Muscle of arm (tissue), 12 donors: ENCODE data around the gene AIMP1. TPM values are rescaled to one million over a fixed set of nuclear protein-coding genes. Genes with fewer than 3 reads are reported as not detected.
"Not testable (repeated sequence)": the region's sequence is repeated elsewhere in the genome, so short reads cannot be mapped to it uniquely, and the experiment has no call there.

Experiments
- DNase-seq: peaks from one replicate; pipeline ENCODE4 v3.0.0-alpha.2; 2013
- polyA plus RNA-seq, 12 donors: library from polyadenylated mRNA; unstranded; fragments of 120-200 nt; gene quantifications; one replicate each; pipeline ENCODE4 v1.2.1, GENCODE V29; 2013; ENCODE audit not compliant: insufficient read length in 12 of 12

The AIMP1 gene
- polyA plus RNA-seq, 12 donors: 41.3 to 59.7 (median 50.0) TPM; not detected in 1

DNA sequence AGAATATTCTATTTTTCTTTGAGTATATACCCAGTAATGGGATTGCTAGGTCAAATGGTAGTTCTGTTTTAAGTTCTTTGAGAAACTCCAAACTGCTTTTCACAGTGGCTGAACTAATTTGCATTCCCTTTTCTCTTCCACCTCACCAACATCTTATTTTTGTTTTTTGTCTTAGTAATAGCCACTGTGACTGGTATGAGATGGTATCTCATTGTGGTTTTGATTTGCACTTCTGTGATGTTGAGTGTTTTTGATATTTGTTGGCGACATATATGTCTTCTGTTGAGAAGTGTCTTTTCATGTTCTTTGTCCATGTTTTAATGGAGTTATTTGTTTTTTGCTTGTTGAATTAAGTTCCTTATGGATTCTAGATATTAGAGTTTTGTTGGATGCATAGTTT, 24.4 kb downstream of the AIMP1 start:
- DNase-seq: no peak

DNA sequence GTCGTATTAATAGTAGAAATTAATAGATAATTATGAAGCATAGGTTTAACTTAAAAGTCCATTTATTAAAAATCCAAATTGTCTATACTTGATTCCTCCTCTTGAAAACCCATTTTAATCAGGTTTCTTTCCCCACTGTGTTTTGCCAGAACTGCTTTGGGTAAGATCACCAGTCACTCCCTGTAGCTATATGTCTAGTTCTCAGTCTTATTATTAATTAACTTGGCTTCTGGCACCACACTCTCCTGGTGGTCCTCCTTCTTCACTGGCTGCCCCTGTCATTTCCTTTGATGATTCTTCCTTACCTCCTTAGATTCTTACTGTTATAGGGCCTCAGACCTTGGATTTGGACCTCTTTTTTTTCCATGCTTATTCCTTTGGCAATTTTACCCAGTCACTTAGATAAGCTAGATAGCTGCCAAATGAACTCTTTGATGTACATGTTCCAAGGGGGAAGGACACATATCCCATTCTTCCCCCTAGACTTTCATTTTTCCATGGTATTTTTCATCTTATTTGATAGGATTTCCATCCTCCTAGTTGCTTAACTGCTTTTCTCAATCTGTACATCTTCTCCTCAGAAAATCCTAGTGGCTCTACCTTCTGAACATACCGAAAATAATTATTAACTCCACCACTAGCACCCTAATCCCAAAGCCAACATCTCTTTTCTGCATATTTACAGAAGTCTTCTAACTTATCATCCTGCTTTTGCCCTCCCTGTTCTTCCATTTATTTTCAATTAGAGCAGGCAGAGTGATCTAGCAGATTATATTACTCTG, 27.7 kb downstream of the AIMP1 start:
- DNase-seq: no peak

DNA sequence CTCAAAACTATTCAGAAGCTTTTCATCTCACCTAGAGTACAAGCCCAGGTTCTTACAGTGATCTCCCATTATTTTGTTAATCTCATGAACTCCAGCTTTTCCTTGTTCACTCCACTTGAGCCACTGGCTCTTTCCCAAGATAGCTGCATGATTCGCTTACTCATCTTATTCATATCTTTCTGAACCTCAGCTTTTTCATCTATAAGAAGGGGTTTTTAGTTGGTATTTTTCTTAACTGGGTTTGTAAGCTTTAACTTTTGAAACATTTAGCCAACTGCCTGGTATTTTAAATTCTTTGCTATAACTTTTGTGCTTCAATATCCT, 28.3 kb downstream of the AIMP1 start:
- DNase-seq: no peak

DNA sequence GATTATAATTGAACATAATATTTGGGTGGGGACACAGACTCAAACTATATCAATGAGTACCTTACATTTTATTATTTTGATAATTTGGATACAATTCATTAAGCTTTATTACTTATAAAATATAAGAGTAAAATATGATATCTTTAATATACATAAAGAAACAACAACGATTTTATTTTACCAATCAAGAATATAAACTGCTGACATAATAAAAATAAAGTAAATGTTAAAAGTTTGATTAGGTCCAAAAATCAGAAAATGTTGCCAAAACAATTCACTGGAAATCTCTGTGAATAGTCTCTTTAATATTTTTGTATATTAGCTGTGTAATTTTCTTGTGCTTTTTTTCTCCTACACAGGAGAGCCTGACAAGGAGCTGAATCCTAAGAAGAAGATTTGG, 30.8 kb downstream of the AIMP1 start:
- DNase-seq: no peak

DNA sequence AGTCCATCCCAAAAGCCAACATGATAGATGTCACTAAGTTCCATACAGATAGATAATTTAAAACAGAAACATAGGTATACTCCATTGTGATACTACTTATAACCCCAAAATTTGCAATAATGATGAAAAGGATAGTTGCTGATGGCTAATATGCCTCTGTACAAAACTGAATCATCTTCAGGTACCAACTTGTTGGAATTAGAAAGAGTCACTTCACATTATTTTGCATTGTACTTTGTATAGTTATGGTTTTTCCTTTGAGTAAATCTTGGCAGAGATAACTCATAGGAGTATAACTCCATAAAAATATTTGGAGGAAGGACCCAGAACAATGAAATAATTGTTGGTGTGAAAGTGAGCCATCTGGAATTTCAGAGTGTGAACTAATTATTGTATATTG, 34.7 kb downstream of the AIMP1 start:
- no peak for DNase-seq

DNA sequence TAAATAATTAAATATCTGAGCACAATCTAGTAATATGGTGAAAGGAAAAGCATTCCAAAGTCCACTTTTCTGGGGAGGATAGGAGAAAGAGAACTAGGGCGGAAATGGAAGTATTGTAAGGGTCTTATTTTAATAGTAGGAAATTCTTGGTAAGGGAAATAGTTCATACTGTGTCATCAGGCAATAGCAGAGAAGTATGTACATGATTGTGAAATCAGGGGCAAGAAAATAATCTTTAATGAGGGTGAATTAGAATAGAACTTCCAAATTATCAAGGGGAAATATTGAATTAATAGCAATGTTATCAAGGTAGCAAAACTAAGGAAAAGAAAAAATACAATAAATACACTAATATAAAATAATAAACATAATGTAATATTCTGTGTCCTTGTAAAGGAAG, 37.4 kb downstream of the AIMP1 start:
- no peak for DNase-seq

DNA sequence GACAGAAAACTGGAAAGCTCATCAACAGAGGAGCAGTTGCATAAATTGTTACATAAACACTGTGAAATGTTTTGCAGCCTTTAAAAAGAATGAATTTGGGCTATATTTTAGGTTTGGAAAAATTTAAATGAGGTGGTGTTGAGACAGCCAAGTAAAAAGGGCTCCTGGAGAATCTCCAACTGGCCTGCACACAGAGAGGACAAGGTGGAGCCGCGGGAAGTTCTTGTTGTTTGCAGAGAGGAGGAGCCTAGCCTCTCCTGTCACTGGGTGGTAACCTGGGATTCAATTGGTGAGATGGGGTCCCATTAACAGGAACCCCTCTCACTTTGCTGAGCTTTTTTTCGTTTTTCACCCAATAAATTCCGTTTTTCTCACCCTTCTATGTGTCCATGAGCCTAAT, 38.8 kb downstream of the AIMP1 start:
- no peak for DNase-seq

DNA sequence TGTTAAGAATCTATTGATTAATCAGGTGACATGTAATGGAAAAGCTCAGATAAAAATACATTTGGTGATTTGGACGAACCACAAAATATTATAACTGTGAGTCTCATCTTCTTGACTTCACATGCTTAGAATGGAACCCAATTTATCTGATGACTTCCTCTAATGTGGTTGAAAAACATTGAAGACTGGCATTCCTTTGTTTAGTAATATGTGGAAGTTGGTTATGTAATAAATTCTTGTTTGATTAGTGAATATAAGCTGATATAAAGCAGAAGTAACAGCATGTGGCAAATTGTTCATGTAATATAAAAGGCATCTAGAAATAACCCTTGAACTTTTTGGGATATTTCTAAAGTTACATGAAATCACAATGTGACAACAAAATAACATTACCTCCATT, 42.5 kb downstream of the AIMP1 start:
- DNase-seq: no peak

DNA sequence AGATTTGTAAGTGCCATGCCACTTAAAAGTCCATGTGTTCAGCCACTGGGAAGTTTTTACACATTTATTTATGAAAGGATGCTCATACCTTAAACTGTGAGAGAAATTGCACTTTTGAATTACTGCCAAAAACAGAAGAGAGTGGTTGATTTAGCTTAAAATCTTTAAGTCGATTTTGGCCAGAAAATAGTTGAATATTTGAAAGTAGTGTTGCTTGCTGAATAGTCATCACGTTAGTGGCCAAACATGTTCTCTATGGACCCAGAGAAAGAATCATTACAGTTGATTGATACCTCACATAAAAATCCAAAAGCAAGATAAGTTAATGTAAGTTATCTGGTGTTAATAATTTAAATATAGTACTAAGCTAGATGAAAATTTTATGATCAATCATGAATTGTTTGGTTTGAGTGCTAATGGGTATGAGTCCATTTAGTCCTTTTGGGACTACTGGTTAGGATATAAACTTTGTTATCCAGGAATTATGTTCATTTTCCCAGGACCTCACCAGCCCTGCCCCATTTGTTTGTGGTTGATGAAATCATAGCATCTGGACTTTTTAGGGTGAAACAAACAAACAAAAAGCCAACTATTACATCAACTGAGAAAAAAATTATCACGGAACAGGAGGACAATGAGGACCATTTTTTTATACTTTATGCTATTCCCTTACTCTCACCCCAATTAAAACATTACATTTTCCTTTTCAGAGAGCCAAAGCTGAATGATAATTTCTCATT, 45.9 kb downstream of the AIMP1 start:
- no peak for DNase-seq

DNA sequence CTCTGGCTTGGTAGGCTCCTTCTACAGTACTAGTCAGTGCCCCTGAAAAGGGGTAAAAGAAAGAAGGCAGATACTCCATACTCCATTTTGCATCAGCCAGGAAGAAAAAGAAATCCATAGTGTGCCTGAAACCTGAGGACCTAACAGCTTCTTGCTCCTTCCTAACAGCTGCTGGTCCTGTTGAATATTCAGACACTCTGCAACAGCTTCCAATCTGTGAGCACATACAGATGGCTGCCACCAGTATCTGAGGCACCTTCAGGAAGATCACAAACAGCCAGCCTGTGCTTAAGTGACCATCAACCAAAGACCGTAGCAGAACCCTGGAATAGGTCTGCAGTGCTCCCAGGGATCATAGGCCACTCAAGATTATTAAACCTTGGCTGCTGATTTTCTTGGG, 47.9 kb downstream of the AIMP1 start:
- DNase-seq: no peak

DNA sequence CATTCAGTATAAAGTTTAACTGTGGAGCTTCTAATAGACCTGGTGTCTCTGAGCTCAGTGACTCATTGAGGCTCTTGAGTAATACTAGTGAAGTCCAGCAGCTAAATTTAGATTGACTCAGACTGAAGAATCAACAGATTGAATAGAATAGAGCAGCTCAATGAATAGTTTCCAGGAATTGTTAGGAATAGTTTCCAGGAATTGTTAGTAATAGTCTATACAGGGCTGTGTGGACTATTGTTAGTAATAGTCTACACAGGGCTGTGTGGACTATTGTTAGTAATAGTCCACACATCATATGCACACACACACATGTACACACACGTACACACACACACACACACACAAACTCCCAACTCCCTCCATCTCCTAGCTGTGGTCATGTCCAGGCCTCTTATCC, 49.3 kb downstream of the AIMP1 start:
- peak; percentile 45 for DNase-seq

DNA sequence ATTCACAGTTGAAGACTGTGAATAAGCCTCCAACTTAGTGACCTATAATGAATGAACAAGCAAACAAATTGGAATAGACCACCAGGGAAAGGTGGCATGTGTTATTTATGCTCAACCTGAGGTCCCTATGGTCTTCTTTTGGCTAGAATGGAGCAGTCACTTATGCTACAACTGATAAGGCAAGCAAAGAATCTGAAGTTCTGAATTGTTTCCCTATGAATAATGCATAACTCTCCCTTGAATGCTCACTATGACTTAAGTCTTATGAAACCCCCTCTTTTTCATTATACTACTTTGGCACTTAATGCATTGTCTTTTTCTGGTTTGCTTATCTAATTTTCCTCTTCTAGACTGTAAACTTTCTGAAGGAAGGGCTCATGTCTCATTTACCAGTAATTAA, 49.7 kb downstream of the AIMP1 start:
- DNase-seq: no peak

DNA sequence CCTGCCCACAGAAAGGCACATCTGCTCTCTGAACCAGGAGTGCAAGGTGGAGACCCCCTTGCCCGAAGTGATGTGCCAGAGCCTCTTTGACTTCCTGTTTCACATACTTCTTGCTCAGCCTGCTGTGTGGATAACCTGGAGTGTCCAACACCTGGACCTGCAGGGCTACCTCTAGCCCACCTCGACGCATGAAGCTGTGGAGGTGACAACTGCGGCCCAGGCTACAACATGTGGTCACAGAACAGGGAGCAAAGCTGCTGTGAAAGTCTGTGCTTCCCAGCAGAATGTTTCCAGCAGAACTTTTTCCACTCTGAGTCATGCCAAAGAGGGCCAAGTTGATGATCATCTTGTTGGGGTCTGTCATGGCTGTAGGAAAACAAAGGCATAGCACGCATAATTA, 50.7 kb downstream of the AIMP1 start:
- DNase-seq: no peak

DNA sequence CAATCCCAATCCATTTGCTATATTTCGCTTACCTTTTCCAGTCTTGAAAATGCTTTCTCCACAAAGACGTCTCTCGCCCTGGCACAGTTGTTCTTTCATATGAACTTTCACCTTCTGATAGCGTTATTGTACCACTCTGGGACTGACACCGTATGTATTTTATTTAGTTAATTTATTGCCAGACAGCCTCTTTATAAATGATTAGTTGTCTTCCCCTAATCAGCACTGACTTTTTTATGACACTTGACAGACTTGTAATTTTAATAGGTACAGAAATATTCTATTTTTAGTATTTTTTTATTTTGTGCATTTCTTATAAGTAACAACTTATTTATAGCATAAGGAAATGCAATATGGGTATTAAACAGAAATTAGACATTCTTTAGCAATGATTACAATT, 52.3 kb downstream of the AIMP1 start, which contains the start of gene GIMD1:
Gene GIMD1, minus strand, starts transcription at position 101 of the 400 bp plus-strand sequence. CDS start 1,343 bp downstream, outside the sequence.
- DNase-seq: no peak

DNA sequence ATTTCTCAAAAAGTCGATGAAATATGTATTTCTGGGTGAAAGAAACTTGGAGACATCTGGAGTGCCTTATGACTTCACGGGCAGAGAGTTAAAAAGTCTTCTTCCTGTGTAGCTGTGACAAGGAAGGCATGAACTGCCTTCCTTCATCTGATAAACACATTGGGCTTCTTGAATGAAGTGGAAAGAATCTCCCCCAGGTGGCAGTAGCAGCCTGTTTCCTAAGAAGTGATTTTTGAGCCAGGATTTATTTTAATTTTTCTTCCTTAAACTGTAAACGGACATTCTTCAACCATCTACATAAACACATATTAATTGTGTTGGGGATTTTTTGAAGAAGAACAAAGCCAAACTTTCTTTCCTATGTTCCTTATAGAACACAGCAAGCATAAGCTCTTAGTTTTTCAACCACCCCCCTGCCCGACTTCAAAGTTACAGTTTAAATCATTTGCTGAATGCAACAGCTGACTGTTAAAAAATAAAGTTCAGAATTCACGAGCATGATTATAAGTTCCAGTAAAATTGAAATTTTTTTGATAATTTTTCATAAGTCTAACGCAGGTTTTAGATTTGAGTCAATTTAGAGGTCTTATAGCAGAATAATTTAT, 53.2 kb downstream of the AIMP1 start:
- peak; percentile 81 for DNase-seq

DNA sequence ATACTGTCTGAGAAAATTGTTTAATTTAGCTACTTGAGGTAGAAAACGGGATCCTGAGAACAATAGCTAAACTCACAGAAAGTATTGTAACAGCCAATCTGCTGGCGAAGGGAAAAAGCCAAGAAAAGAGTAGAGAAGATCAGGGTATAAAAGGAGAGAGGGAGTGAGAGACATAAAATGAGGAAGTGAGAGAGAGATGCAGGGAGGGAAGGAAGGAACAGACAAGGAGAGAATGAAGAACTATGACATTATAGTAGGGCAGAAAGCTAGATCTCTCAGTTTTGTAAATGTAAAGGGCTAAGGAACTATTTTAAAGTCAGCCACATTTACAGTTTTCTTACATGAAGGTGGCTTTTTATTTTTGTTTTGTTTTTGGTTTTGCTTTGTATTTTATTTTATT, 53.9 kb downstream of the AIMP1 start:
- no peak for DNase-seq

DNA sequence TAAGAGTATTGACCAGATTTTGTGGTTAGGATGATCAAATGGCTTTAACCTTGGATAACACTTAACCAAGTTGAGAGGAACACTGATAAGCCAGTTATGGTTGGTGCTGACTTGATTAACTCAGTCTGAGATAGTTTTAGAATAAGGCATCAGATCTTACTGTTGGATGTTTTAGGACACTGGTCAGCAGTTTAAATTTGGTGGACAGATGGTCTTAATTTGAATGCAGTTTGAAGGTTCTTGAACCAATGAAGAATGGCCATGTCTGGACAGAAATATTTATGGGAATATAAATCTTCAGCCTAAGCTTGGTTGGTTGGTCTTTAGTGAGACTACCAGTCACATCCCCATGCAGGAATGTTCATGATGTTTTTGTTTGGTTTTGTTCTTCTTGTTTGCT, 54.8 kb downstream of the AIMP1 start:
- DNase-seq: no peak

DNA sequence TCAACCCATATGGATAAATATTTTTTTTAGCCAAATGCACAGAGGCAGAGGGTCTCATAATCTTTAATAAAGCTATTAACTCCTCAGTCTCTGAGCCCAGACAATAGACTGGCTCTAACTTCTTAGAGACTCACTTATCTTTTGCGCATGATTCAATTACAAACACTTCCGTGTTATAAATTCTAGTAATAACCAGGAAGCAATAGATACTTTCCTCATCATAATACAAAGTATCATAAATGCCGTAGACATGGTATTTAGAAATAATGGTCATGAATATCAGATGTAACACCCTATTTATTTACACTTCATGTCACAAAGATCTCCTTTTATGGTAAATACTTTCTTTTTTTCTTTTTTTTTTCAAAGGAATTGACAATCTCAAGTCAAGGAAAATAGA, 56.7 kb downstream of the AIMP1 start:
- no peak for DNase-seq

DNA sequence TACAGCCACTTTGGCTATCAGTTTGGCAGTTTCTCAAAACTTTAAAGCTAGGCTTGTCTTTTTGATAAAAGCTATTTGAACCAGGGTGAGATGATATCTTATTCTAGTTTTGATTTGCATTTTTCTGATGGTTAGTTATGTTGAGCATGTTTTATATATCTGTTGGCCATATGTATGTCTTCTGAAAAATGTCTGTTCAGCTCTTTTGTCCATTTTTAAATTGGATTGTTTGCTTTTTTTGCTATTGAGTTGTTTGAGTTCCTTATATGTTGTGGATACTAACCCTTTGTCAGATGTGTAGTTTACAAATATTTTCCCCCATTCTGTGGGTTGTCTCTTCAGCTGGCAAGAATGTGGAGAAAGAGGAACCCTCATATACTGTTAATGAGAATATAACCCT, 63.8 kb downstream of the AIMP1 start:
- no peak for DNase-seq

DNA sequence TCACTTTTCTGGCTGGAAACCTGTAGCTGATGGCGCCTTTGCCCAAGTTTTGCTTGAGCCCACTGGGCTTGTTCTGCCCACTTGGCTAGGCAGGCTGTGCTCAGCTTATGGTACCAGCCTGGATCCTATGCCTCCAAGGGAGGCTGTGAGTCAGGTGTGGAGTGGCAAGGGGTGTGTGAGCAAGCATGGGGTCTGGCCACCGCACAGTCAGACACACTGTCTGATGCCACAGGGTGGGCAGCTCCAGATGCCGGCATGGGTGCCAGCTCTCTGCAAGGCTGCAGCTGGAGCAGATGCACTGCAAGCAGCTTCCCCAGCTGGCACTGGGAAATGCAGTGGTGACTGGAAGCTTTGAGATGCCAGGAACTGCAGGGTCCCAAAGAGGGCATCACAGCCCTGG, 68.5 kb downstream of the AIMP1 start:
- no peak for DNase-seq

DNA sequence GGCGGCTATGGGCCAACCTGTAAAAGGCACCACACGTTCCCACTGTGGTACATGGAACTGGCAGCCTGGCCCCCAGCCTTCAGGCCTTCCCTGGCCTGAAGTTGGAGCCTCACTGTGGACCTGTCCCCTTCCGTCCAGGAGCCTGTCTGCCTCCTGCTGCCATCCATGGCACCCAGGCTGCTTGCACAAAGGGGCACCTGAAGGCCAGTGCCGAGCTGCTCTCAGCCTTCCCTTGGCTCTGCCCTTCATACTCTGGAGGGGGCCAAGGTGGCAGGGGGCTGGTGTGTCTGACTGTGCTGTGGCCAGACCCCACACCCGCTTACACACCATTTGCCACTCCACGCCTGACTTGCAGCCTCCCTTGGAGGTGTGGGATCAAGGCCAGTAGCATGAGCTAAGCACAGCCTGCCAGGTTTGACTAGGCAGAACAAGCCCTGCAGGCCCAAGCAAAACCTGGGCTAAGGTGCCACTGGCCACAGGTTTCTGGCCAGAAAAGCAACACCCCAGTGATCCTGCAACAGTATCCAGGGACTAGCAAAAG, 69.6 kb downstream of the AIMP1 start:
- DNase-seq: no peak

DNA sequence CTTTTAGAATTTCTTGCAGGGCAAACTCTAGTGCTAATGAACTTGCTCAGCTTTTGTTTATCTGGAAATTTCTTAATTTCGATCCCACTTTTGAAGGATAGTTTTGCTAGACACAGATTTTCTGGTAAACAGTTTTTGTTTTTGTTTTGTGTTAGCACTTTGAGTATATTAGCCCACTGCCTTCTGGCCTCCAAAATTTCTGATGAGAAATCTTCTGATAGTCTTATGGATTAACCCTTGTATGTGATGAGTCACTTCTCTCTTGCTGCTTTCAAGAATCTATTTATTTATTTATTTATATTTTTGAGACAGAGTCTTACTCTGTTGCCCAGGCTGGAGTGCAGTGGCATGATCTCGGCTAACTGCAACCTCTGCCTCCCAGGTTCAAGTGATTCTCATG, 79.2 kb downstream of the AIMP1 start:
- no peak for DNase-seq

DNA sequence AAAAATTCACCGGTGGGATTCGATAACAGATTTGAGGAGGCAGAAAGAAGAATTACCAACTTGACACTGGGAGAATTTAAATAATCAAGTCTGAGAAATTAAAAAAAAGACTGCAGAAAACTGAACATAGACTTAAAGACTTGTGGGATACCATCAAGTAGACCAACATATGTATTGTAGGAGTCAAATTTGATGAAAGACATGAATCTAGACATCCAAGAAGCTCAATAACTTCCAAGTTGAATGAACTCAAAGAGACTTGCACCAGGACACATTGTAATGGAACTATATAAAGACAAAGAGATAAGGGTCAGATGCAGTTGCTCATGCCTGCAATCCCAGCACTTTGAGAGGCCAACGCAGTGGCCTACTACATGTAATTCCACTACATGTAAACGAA, 82.5 kb downstream of the AIMP1 start:
- not testable (repeated sequence) for DNase-seq
